ENCODE measurements around the gene SH2D6.
"Not testable (repeated sequence)": the region's sequence is repeated elsewhere in the genome, so short reads cannot be mapped to it uniquely, and the experiment has no call there.

The SH2D6 gene

GRCh38 chr2:85475799-85476490 is 57.4 kb downstream of the SH2D6 start:
- DNase-seq, result no peak

- no peak for DNase-seq
Measured at GRCh38 chr2:85476624-85477023, 58.1 kb downstream of the SH2D6 start.

GRCh38 chr2:85477884-85478283 is 59.4 kb downstream of the SH2D6 start:
- DNase-seq, result no peak

- no peak for DNase-seq
Measured at GRCh38 chr2:85481818-85482777, 63.6 kb downstream of the SH2D6 start.

GRCh38 chr2:85484615-85485014 is 66.1 kb downstream of the SH2D6 start:
- not testable (repeated sequence) for DNase-seq

- DNase-seq, result no peak
Measured at GRCh38 chr2:85485815-85486214, 67.3 kb downstream of the SH2D6 start.

Data from NCI-H69 (cell line).